SK-N-SH (cell line): ENCODE data around the gene PYDC1. TPM values are rescaled to one million over a fixed set of nuclear protein-coding genes. Genes with fewer than 3 reads are reported as not detected.
"Not testable (repeated sequence)": the region's sequence is repeated elsewhere in the genome, so short reads cannot be mapped to it uniquely, and the experiment has no call there.

ENCODE experiments used
- CTCF ChIA-PET: fragments of 300-600, 350-600 bp; formaldehyde crosslinking; extraction: SDS; loops from one replicate; lab custom pipeline; 2021; lab: Yijun Ruan, JAX
- POLR2A ChIA-PET: fragments of 350-600 bp; sonication (Branson Sonifier 250); formaldehyde crosslinking; extraction: SDS; loops from one replicate; lab custom pipeline; 2020; ENCODE audit warnings: antibody characterized with exemption, inconsistent platforms; lab: Yijun Ruan, JAX
- DNase-seq: peaks from one replicate; pipeline ENCODE4 v3.0.0; 2012
- H2AFZ ChIP-seq: fragments of 200-600 bp; sonication (generic); 2 replicates; pipeline ENCODE4 v1.8.1; 2016; ENCODE audit warnings: antibody characterized with exemption, mild to moderate bottlenecking, low read depth
- H3F3A ChIP-seq: fragments of 200-600 bp; sonication (generic); replicated peaks from 2 replicates; pipeline ENCODE3; 2016; ENCODE audit warnings: antibody characterized with exemption, mild to moderate bottlenecking; ENCODE audit not compliant: insufficient read depth
- H3K27ac ChIP-seq, 2 experiments: fragments of 200-500 bp in 1 of 2; fragments of 200-600 bp in 1 of 2; sonication (Bioruptor generic) in 1 of 2; sonication (generic), shearing (Covaris generic) in 1 of 2; 2 replicates each; pipeline versions ENCODE4 v1.5.1 to v1.6.1; 2014 to 2016; ENCODE audit warnings: low read depth in 2 of 2, inconsistent platforms in 1 of 2, low read length in 1 of 2, mild to moderate bottlenecking in 1 of 2, mixed read lengths in 1 of 2
- H3K27me3 ChIP-seq: fragments of 200-600 bp; sonication (generic), shearing (Covaris generic); 2 replicates; pipeline ENCODE4 v1.6.1; 2016; ENCODE audit warnings: mixed run types; ENCODE audit not compliant: insufficient read depth
- H3K36me3 ChIP-seq, 2 experiments: fragments of 200-500 bp in 1 of 2; fragments of 200-600 bp in 1 of 2; sonication (Bioruptor generic) in 1 of 2; sonication (generic) in 1 of 2; replicated peaks in 1 of 2; 2 replicates each; pipeline versions ENCODE3 to v1.5.1; 2014 to 2016; ENCODE audit warnings: low read length in 1 of 2, mild to moderate bottlenecking in 1 of 2; ENCODE audit not compliant: insufficient read depth in 2 of 2, control insufficient read depth in 1 of 2
- H3K4me1 ChIP-seq, 2 experiments: fragments of 200-500 bp in 1 of 2; fragments of 200-600 bp in 1 of 2; sonication (Bioruptor generic) in 1 of 2; sonication (generic), shearing (Covaris generic) in 1 of 2; 2 replicates each; pipeline versions ENCODE4 v1.5.1 to v1.6.1; 2014 to 2016; ENCODE audit warnings: low read depth in 1 of 2, low read length in 1 of 2, mixed run types in 1 of 2; ENCODE audit not compliant: insufficient read depth in 2 of 2, control insufficient read depth in 1 of 2
- H3K4me2 ChIP-seq: fragments of 200-600 bp; sonication (generic), shearing (Covaris generic); 2 replicates; pipeline ENCODE4 v1.6.1; 2017; ENCODE audit warnings: mixed run types
- H3K4me3 ChIP-seq, 2 experiments: fragments of 200-500 bp in 1 of 2; fragments of 200-600 bp in 1 of 2; sonication (Bioruptor generic) in 1 of 2; sonication (generic), shearing (Covaris generic) in 1 of 2; 2 replicates each; pipeline versions ENCODE4 v1.5.1 to v1.8.1; 2014 to 2016; ENCODE audit warnings: low read depth in 2 of 2, inconsistent platforms in 1 of 2, low read length in 1 of 2, mild to moderate bottlenecking in 1 of 2, mixed read lengths in 1 of 2, moderate library complexity in 1 of 2
- H3K79me2 ChIP-seq: fragments of 200-600 bp; sonication (generic); 2 replicates; pipeline ENCODE4 v1.8.1; 2017; ENCODE audit warnings: mild to moderate bottlenecking; ENCODE audit not compliant: insufficient read depth
- H3K9ac ChIP-seq: fragments of 200-600 bp; sonication (generic); 2 replicates; pipeline ENCODE4 v1.6.1; 2017; ENCODE audit warnings: mixed run types
- H3K9me2 ChIP-seq: fragments of 200-600 bp; sonication (generic); 2 replicates; pipeline ENCODE4 v1.6.1; 2017; ENCODE audit warnings: mixed run types
- H3K9me3 ChIP-seq: fragments of 200-600 bp; sonication (generic); 2 replicates; pipeline ENCODE4 v1.6.1; 2017; ENCODE audit warnings: mixed run types, mild to moderate bottlenecking, moderate library complexity
- H4K20me1 ChIP-seq: fragments of 200-600 bp; sonication (generic); 2 replicates; pipeline ENCODE4 v1.6.1; 2017; ENCODE audit warnings: mild to moderate bottlenecking, mixed run types; ENCODE audit not compliant: insufficient read depth
- EP300 ChIP-seq, 2 experiments: IDR thresholded peaks; 2 replicates each; pipeline versions ENCODE4 v1.4.0 to v1.6.1; 2012; ENCODE audit warnings: borderline replicate concordance in 1 of 2, low read depth in 1 of 2, low read length in 1 of 2
- MAX ChIP-seq: IDR thresholded peaks from 2 replicates; pipeline ENCODE4 v1.4.0; 2012; ENCODE audit warnings: low read depth
- MEF2A ChIP-seq: IDR thresholded peaks from 2 replicates; pipeline ENCODE4 v1.4.0; 2012; ENCODE audit warnings: low read depth, borderline replicate concordance
- NRF1 ChIP-seq: IDR thresholded peaks from 2 replicates; pipeline ENCODE4 v1.6.1; 2012; ENCODE audit warnings: low read depth, mild to moderate bottlenecking, low read length
- PBX3 ChIP-seq: IDR thresholded peaks from 2 replicates; pipeline ENCODE4; 2012
- RXRA ChIP-seq: IDR thresholded peaks from 2 replicates; pipeline ENCODE4 v1.4.0; 2012; ENCODE audit warnings: low read depth, mild to moderate bottlenecking, borderline replicate concordance
- TCF12 ChIP-seq: IDR thresholded peaks from 2 replicates; pipeline ENCODE4 v1.4.0; 2012
- WGBS: methylation state at CpG from one replicate; pipeline ENCODE4 v1.1.6; 2017; ENCODE audit warnings: low lambda C conversion rate; 5-methylcytosine and 5-hydroxymethylcytosine counted together
- polyA plus RNA-seq, 3 experiments: library from polyadenylated mRNA; depleted of rRNA; stranded (reverse); fragments of >200 nt; gene quantifications; 2 replicates each; pipeline ENCODE4 v1.2.3, GENCODE V29; 2012

PYDC1 gene
- polyA plus RNA-seq, 1 of the 3 experiments (the other 2 are of a cell fraction) = not detected

- Histone ChIP-seq H4K20me1 (peaks cover 16% of the 10 kb centered on the region), H3K9ac (no peak overlapping the region), H2AFZ (no peak overlapping the region), H3K36me3 (peaks cover 0 to 14% of the 10 kb centered on the region in 2 experiments), H3K4me3 (no peak overlapping the region), H3K9me2 (no peaks in the 10 kb centered on the region), H3K9me3 (no peaks in the 10 kb centered on the region), H3K27me3 (no peaks in the 10 kb centered on the region), H3K4me2 (no peak overlapping the region), H3F3A (peaks cover 6% of the 10 kb centered on the region), H3K27ac (no peak overlapping the region), H3K79me2 (peaks cover 29% of the 10 kb centered on the region), H3K4me1 (peaks cover 0 to 2% of the 10 kb centered on the region in 2 experiments; a peak in 1 of 4 replicates)
- DNase-seq = no peak
- TF ChIP-seq PBX3 (peak; percentile 29; the same call in 1 of the 2 replicates), RXRA (no peak)
- ChIA-PET CTCF (interaction anchor here (1.4 to 2.1 kb wide), 2 partner anchors 17 to 236 kb away, joined by 3 to 7 read pairs; no protein-coding TSS in a partner anchor), POLR2A (no interaction called here)
- WGBS = 94% methylated on average over 3 of the region's 3 CpGs
Observed at GRCh38 chr16:31177136-31177535, 39.8 kb downstream of the PYDC1 start.

- CTCF ChIA-PET, H3K4me3 ChIP-seq: not testable (repeated sequence)
Observed at GRCh38 chr16:31170048-31170447, 46.9 kb downstream of the PYDC1 start.

GRCh38 chr16:31168848-31169247 lies 48.1 kb downstream of the PYDC1 start:
- no peaks in the 10 kb centered on the region for H3K9me3 ChIP-seq
- no peaks in the 10 kb centered on the region for H4K20me1 ChIP-seq
- peaks cover 0 to 2% of the 10 kb centered on the region in 2 experiments; a peak in 1 of 4 replicates for H3K4me1 ChIP-seq
- no peaks in the 10 kb centered on the region for H3K9me2 ChIP-seq
- H3K79me2 ChIP-seq = no peaks in the 10 kb centered on the region
- no peaks in the 10 kb centered on the region for H3F3A ChIP-seq
- ChIA-PET CTCF (no interaction called here), POLR2A (interaction anchor here (1.3 kb wide), 1 partner anchor 11 kb away, joined by 5 read pairs; the partner anchor contains the start of gene FUS)
- H3K9ac ChIP-seq = no peak overlapping the region
- TF ChIP-seq NRF1 = no peak
- no peak for TF ChIP-seq EP300 (IDR thresholded peaks at IDR 0.05; ENCODE audit: borderline replicate concordance in 1 of 2, low read depth in 1 of 2, low read length in 1 of 2)
- no peak for TF ChIP-seq MEF2A
- no peak for TF ChIP-seq MAX
- TF ChIP-seq TCF12 = no peak
- H3K27me3 ChIP-seq = no peaks in the 10 kb centered on the region
- H3K4me3 ChIP-seq = no peak overlapping the region
- no peak overlapping the region for H2AFZ ChIP-seq
- H3K36me3 ChIP-seq = no peaks in the 10 kb centered on the region
- DNase-seq = no peak
- H3K27ac ChIP-seq = no peak overlapping the region
- WGBS = 63% methylated on average over 2 of the region's 2 CpGs
- no peak overlapping the region for H3K4me2 ChIP-seq

More at GRCh38 chr16:31170048-31170447, 46.9 kb downstream of the PYDC1 start:
- H3K4me1 ChIP-seq, POLR2A ChIA-PET, H3K36me3 ChIP-seq, H3K9me3 ChIP-seq, H3K79me2 ChIP-seq, H3K4me2 ChIP-seq, DNase-seq, H4K20me1 ChIP-seq, H3K27me3 ChIP-seq, H3K9ac ChIP-seq, H3K9me2 ChIP-seq, H3F3A ChIP-seq, H3K27ac ChIP-seq: not testable (repeated sequence)
- 0 out of 2 replicates have a peak overlapping the region, but pooled peaks have one; percentile 35 for H2AFZ ChIP-seq
- no CpG with 5 or more reads among the region's 2 CpGs for WGBS
